ENCODE measurements around the gene HSFX2.
A peak's percentile ranks its signal among the peaks of the same experiment; 100 is the strongest.
"Not testable (repeated sequence)": the region's sequence is repeated elsewhere in the genome, so short reads cannot be mapped to it uniquely, and the experiment has no call there.

Gene HSFX2

GRCh38 chrX:149587359-149587758 lies 7.8 kb downstream of the HSFX2 start, which contains the start of gene MAGEA9B:
MAGEA9B (minus strand) TSS chrX:149587459; CDS start chrX:149583179, 4,280 bp downstream.
- DNase-seq (ENCODE audit: low read depth): not testable (repeated sequence)

- not testable (repeated sequence) for DNase-seq (ENCODE audit: low read depth)
Observed at GRCh38 chrX:149585631-149586030, 9.5 kb downstream of the HSFX2 start.

- DNase-seq (ENCODE audit: low read depth): not testable (repeated sequence)
Observed at GRCh38 chrX:149573456-149573855, 21.7 kb downstream of the HSFX2 start.

- DNase-seq (ENCODE audit: low read depth): no peak
Observed at GRCh38 chrX:149572743-149573142, 22.4 kb downstream of the HSFX2 start.

- no peak for DNase-seq (ENCODE audit: low read depth)
Observed at GRCh38 chrX:149571770-149572169, 23.3 kb downstream of the HSFX2 start.

- DNase-seq (ENCODE audit: low read depth): peak; percentile 32
Observed at GRCh38 chrX:149570668-149571067, 24.4 kb downstream of the HSFX2 start.

GRCh38 chrX:149569770-149570169 lies 25.3 kb downstream of the HSFX2 start:
- no peak for DNase-seq (ENCODE audit: low read depth)

GRCh38 chrX:149568701-149569296 lies 26.3 kb downstream of the HSFX2 start:
- DNase-seq (ENCODE audit: low read depth): no peak

GRCh38 chrX:149567621-149568417 lies 27.3 kb downstream of the HSFX2 start:
- no peak for DNase-seq (ENCODE audit: low read depth)

- DNase-seq (ENCODE audit: low read depth): no peak
Observed at GRCh38 chrX:149563359-149563758, 31.8 kb downstream of the HSFX2 start.

GRCh38 chrX:149555251-149555650 lies 39.9 kb downstream of the HSFX2 start:
- not testable (repeated sequence) for DNase-seq (ENCODE audit: low read depth)

- not testable (repeated sequence) for DNase-seq (ENCODE audit: low read depth)
Observed at GRCh38 chrX:149551939-149552248, 43.2 kb downstream of the HSFX2 start.

- DNase-seq (ENCODE audit: low read depth): not testable (repeated sequence)
Observed at GRCh38 chrX:149551245-149551938, 43.7 kb downstream of the HSFX2 start.

GRCh38 chrX:149550454-149550853 lies 44.7 kb downstream of the HSFX2 start:
- not testable (repeated sequence) for DNase-seq (ENCODE audit: low read depth)

- DNase-seq (ENCODE audit: low read depth): not testable (repeated sequence)
Observed at GRCh38 chrX:149549701-149550100, 45.4 kb downstream of the HSFX2 start, which contains the start of gene HSFX3. HSFX3 (minus strand) TSS chrX:149549924; CDS start chrX:149549852, 72 bp downstream.

GRCh38 chrX:149547782-149548181 lies 47.3 kb downstream of the HSFX2 start:
- DNase-seq (ENCODE audit: low read depth): not testable (repeated sequence)

GRCh38 chrX:149546962-149547361 lies 48.2 kb downstream of the HSFX2 start:
- DNase-seq (ENCODE audit: low read depth): not testable (repeated sequence)

GRCh38 chrX:149545545-149546543 lies 49.3 kb downstream of the HSFX2 start:
- not testable (repeated sequence) for DNase-seq (ENCODE audit: low read depth)
